PFSK-1 (cell line): ENCODE results near the gene CEP43.

ENCODE experiments used
- FOXP2 ChIP-seq: optimal IDR thresholded peaks from 2 replicates; pipeline ENCODE3; 2011; ENCODE audit warnings: borderline replicate concordance, control low read depth, inconsistent platforms; ENCODE audit not compliant: insufficient read depth; ENCODE audit errors: extremely low read length, extremely low read depth
- POLR2AphosphoS5 ChIP-seq: IDR thresholded peaks from 2 replicates; pipeline ENCODE4 v1.6.1; 2012; ENCODE audit warnings: low read depth, mild to moderate bottlenecking, control low read depth, low read length, moderate library complexity
- REST ChIP-seq, 2 experiments: IDR thresholded peaks; 2 replicates each; pipeline versions ENCODE4 v1.6.1 to v1.8.0; 2011 to 2012; ENCODE audit warnings: low read depth in 2 of 2, low read length in 2 of 2, control low read depth in 1 of 2, inconsistent platforms in 1 of 2, mild to moderate bottlenecking in 1 of 2, moderate library complexity in 1 of 2; ENCODE audit not compliant: insufficient read depth in 1 of 2
- SIN3A ChIP-seq: IDR thresholded peaks from 2 replicates; pipeline ENCODE4 v1.6.1; 2012; ENCODE audit warnings: mild to moderate bottlenecking, low read length, moderate library complexity, borderline replicate concordance; ENCODE audit not compliant: insufficient read depth
- TAF1 ChIP-seq: IDR thresholded peaks from 2 replicates; pipeline ENCODE4 v1.6.1; 2012; ENCODE audit warnings: low read length, control low read depth, borderline replicate concordance; ENCODE audit not compliant: insufficient read depth

The CEP43 gene

GRCh38 chr6:166959911-166960608 lies 39.1 kb upstream of the CEP43 start:
- TF ChIP-seq FOXP2 (no peak), POLR2AphosphoS5 (no peak), TAF1 (no peak), REST (IDR thresholded peaks at IDR 0.05; ENCODE audit: insufficient read depth in 1 of 2, low read depth in 2 of 2, low read length in 2 of 2) (no peak), SIN3A (no peak)

GRCh38 chr6:166960609-166960978 lies 38.6 kb upstream of the CEP43 start:
- TF ChIP-seq SIN3A (no peak), REST (IDR thresholded peaks at IDR 0.05; ENCODE audit: insufficient read depth in 1 of 2, low read depth in 2 of 2, low read length in 2 of 2) (no peak), TAF1 (no peak), FOXP2 (no peak), POLR2AphosphoS5 (no peak)

GRCh38 chr6:166966268-166966667 lies 32.9 kb upstream of the CEP43 start:
- TF ChIP-seq REST (IDR thresholded peaks at IDR 0.05; ENCODE audit: insufficient read depth in 1 of 2, low read depth in 2 of 2, low read length in 2 of 2) (no peak), SIN3A (no peak), TAF1 (no peak), FOXP2 (no peak), POLR2AphosphoS5 (no peak)

GRCh38 chr6:166969390-166970002 lies 29.7 kb upstream of the CEP43 start:
- TF ChIP-seq FOXP2 (peak; percentile 27), REST (IDR thresholded peaks at IDR 0.05; ENCODE audit: insufficient read depth in 1 of 2, low read depth in 2 of 2, low read length in 2 of 2) (0 out of 4 replicates have a peak, but pooled peaks of 1 of the 2 experiments have one; percentile 46), TAF1 (no peak)

GRCh38 chr6:166970091-166970490 lies 29.1 kb upstream of the CEP43 start:
- TF ChIP-seq FOXP2, result no peak
- no peak for TF ChIP-seq REST (IDR thresholded peaks at IDR 0.05; ENCODE audit: insufficient read depth in 1 of 2, low read depth in 2 of 2, low read length in 2 of 2)
- TF ChIP-seq TAF1, result no peak
- no peak for TF ChIP-seq POLR2AphosphoS5
- no peak for TF ChIP-seq SIN3A
